Choroid plexus epithelial cell (primary cell): Measurements from ENCODE around the gene DNAI7.
A peak's percentile ranks its signal among the peaks of the same experiment; 100 is the strongest.

ENCODE experiments used
- DNase-seq: peaks from one replicate; pipeline ENCODE4 v3.0.0-alpha.2; 2010; ENCODE audit warnings: low read depth
- H3K4me3 ChIP-seq: 2 replicates; pipeline ENCODE4 v1.5.1; 2011; ENCODE audit warnings: low read depth, mild to moderate bottlenecking, control low read depth, low read length, moderate library complexity
- TF ChIP-seq, protein P1 (sequence below): conservative IDR thresholded peaks from 2 replicates; pipeline ENCODE4 v1.5.1; 2011; ENCODE audit warnings: low read depth, mild to moderate bottlenecking, control low read depth, inconsistent platforms, low read length, moderate library complexity

Gene DNAI7, protein sequence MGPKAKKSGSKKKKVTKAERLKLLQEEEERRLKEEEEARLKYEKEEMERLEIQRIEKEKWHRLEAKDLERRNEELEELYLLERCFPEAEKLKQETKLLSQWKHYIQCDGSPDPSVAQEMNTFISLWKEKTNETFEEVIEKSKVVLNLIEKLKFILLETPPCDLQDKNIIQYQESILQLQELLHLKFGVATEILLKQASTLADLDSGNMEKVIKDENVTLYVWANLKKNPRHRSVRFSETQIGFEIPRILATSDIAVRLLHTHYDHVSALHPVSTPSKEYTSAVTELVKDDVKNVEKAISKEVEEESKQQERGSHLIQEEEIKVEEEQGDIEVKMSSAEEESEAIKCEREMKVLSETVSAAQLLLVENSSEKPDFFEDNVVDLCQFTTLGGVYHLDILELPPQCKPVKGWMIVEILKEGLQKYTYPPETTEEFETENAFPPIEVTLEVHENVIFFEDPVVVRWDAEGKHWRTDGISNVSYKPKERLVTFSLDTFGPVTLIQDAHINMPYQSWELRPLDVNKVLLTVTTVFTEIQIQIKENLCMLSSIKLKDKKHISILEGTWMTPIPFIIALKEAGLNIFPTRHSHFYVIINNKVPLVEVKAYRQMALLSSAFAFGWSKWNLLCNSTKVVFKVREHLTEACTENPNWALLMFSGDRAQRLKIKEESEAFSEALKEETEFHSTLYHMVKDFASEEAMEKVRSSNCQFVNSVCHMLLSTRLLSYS

GRCh38 chr12:25195056-25195971, at the start of gene DNAI7, which contains the start of gene ETFRF1:
DNAI7 (minus strand) TSS chr12:25195160; CDS start chr12:25195078, 82 bp downstream.
ETFRF1 (plus strand) TSS chr12:25195237; CDS start chr12:25203957, 8,720 bp downstream.
- DNase-seq, result peak; percentile 97
- peak within 1 kb of the TSS; percentile 62 for H3K4me3 ChIP-seq
- TF ChIP-seq, protein P1, sequence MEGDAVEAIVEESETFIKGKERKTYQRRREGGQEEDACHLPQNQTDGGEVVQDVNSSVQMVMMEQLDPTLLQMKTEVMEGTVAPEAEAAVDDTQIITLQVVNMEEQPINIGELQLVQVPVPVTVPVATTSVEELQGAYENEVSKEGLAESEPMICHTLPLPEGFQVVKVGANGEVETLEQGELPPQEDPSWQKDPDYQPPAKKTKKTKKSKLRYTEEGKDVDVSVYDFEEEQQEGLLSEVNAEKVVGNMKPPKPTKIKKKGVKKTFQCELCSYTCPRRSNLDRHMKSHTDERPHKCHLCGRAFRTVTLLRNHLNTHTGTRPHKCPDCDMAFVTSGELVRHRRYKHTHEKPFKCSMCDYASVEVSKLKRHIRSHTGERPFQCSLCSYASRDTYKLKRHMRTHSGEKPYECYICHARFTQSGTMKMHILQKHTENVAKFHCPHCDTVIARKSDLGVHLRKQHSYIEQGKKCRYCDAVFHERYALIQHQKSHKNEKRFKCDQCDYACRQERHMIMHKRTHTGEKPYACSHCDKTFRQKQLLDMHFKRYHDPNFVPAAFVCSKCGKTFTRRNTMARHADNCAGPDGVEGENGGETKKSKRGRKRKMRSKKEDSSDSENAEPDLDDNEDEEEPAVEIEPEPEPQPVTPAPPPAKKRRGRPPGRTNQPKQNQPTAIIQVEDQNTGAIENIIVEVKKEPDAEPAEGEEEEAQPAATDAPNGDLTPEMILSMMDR, result peak; percentile 2

- no peak overlapping the region for H3K4me3 ChIP-seq
- no peak for DNase-seq
- TF ChIP-seq, protein P1, result no peak
These were observed 48.7 kb upstream of the DNAI7 start for GRCh38 chr12:25243680-25243990.

GRCh38 chr12:25242981-25243679, 48.2 kb upstream of the DNAI7 start:
- H3K4me3 ChIP-seq, result no peak overlapping the region
- DNase-seq, result no peak
- TF ChIP-seq, protein P1, result no peak

- TF ChIP-seq, protein P1, result peak; percentile 67
- peak; percentile 81 for DNase-seq
- no peak overlapping the region for H3K4me3 ChIP-seq
These were observed 46.4 kb upstream of the DNAI7 start for GRCh38 chr12:25241167-25242020.

GRCh38 chr12:25236626-25237025, 41.7 kb upstream of the DNAI7 start:
- peak; percentile 22 for DNase-seq
- H3K4me3 ChIP-seq, result no peak overlapping the region
- TF ChIP-seq, protein P1, result no peak
